ENCODE measurements around the gene SPR. TPM values are rescaled to one million over a fixed set of nuclear protein-coding genes. Genes with fewer than 3 reads are reported as not detected.

The SPR gene
- total and polyA plus RNA-seq, 2 of the 13 experiments (the other 11 are each of a cell fraction or from before 2014, with no cell fraction given) = 34.0 to 96.0 TPM

GRCh38 chr2:72862239-72862988 lies 24.8 kb upstream of the SPR start (continued):
- TF ChIP-seq ARID5B (CRISPR knock-in tag; IDR thresholded peaks at IDR 0.05) (peak; percentile 54), MTF1 (CRISPR knock-in tag; IDR thresholded peaks at IDR 0.05) (no peak), ZNF547 (CRISPR knock-in tag; IDR thresholded peaks at IDR 0.05) (peak; percentile 81; the same call in 1 of the 2 replicates), ZNF720 (CRISPR knock-in tag; IDR thresholded peaks at IDR 0.05) (no peak), HMG20A (CRISPR knock-in tag; IDR thresholded peaks at IDR 0.05; ENCODE audit: borderline replicate concordance) (no peak), SRY (CRISPR knock-in tag; IDR thresholded peaks at IDR 0.05) (0 out of 2 replicates have a peak, but pooled peaks have one; percentile 37), ZNF615 (CRISPR knock-in tag; IDR thresholded peaks at IDR 0.05; ENCODE audit: borderline replicate concordance) (no peak), PRPF4 (IDR thresholded peaks at IDR 0.05; ENCODE audit: low read depth, low read length, poor library complexity, severe bottlenecking) (no peak), ELF4 (CRISPR knock-in tag; IDR thresholded peaks at IDR 0.05; ENCODE audit: borderline replicate concordance) (no peak), ZBTB33 (CRISPR knock-in tag; IDR thresholded peaks at IDR 0.05) (no peak; the same call in 1 of the 2 replicates), SP1 (IDR thresholded peaks at IDR 0.05) (no peak), SP1 (CRISPR knock-in tag; IDR thresholded peaks at IDR 0.05) (no peak), ZNF709 (CRISPR knock-in tag; IDR thresholded peaks at IDR 0.05) (no peak), CC2D1A (CRISPR knock-in tag; IDR thresholded peaks at IDR 0.05) (no peak; the same call in none of the 2 replicates), HDAC2 (CRISPR knock-in tag; IDR thresholded peaks at IDR 0.05) (peak; percentile 56; the same call in 1 of the 2 replicates), CSRNP1 (CRISPR knock-in tag; IDR thresholded peaks at IDR 0.05) (peak; percentile 69; the same call in 1 of the 2 replicates), DNMT1 (CRISPR knock-in tag; IDR thresholded peaks at IDR 0.05) (no peak), DPF2 (CRISPR knock-in tag; IDR thresholded peaks at IDR 0.05; ENCODE audit: borderline replicate concordance, low read depth) (0 out of 2 replicates have a peak, but pooled peaks have one; percentile 24), GTF3A (CRISPR knock-in tag; conservative IDR thresholded peaks at IDR 0.05) (0 out of 2 replicates have a peak, but pooled peaks have one; percentile 76), ZNF790 (CRISPR knock-in tag; IDR thresholded peaks at IDR 0.05; ENCODE audit: borderline replicate concordance) (no peak), ZNF12 (CRISPR knock-in tag; IDR thresholded peaks at IDR 0.05) (peak; percentile 69; the same call in 1 of the 2 replicates), TFDP1 (CRISPR knock-in tag; IDR thresholded peaks at IDR 0.05; ENCODE audit: borderline replicate concordance) (no peak)
